Fibroblast of skin of scalp (primary cell): ENCODE results near the gene UBE2D1.

Experiments
- DNase-seq: peaks from one replicate; pipeline ENCODE4 v3.0.0-alpha.2; 2013

UBE2D1 gene

DNA sequence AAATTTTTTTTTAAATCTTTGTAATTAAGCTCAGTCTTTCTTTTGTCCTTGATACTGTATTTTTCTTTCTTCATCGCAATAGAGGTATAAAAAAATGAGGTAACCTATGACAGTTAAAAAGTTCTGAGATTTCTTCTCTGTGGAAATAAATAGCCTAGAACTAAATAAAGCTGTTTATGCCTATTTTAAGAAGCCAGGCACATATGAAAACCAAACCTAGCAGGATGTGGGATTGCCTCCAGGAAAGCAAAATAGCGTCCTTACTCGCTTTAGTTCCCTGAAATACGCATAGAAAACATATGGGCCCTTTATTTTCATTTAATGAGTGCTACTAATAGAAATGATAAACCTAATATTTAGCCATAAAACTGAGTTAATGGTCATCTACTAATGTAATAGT is 6.6 kb downstream of the UBE2D1 start:
- no peak for DNase-seq

DNA sequence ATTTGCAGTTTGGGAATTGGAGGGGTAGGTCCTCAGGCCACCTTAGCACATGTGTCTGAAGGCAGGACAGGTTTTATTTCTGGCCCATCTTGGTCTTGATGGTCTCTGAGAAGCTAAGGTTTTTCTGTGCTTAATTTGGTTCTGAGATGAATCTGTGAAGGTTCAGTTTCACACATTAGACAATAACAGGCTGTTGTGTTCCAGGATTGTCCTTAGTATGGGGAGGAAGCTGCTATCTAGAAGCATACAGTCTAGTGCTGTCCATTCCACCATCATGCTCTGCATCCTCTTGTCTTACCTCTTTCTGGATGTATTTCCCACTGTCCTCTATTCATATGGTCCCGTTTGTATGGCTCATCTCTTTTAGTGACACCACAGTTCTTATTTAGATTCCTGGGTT is 7.1 kb downstream of the UBE2D1 start:
- no peak for DNase-seq

DNA sequence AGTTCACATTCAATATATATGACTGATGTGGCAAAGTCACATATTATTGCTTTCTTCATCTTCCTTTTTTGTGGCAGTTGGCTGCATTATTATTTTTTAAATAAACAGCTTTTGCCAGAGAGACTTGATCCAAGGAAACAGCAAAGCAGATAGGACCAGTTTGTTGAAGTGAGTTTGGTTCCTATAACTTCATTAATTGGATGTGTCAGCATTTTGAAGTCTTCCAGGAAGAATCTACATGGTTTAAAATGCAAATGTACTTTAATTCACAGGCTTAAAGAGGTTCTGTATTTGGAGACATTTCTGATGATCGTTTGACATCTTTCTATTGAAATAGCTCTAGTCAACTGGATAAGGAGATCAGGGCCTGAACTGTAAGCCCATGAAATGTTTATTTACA is 13.2 kb downstream of the UBE2D1 start:
- DNase-seq = no peak

DNA sequence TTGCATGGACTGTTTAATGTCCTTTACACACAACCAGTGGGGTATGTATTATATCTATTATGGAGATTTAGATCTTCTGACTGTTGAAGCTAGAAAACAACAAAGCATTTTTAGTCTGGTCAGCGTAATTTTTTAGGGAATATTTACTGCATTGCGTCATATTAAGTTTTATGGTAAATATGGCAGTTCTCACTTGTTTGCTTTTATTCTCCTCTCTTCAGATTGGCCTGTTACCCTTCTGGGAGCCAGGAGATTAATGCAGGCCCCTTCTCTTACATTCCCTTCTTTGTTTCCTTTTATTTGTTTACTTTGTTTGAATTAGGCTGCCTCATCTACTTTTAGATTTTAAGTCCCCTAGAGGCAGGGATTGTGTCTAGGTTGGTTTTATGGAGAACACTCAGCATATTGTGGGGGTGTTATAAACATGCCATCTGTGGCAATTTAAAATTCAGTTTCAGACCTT is 13.8 kb downstream of the UBE2D1 start:
- no peak for DNase-seq

DNA sequence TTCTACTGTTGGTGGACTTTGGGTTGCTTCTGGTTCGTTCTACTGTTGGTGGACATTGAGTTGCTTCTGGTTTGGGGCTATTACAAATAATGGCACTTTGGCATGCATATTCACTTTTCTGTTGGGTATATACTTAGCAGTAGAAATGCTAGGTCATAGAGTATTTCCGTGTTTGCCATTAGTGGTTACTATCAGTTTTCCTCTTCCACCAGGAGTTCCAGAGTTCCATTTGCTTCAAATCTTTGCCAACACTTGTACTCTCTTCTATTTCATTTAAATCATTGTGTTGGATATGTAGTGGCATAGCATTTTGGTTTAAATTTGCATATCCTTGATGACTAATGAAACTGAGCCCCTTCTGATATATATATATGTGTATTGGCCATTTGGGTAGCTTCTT is 15.2 kb downstream of the UBE2D1 start:
- no peak for DNase-seq

DNA sequence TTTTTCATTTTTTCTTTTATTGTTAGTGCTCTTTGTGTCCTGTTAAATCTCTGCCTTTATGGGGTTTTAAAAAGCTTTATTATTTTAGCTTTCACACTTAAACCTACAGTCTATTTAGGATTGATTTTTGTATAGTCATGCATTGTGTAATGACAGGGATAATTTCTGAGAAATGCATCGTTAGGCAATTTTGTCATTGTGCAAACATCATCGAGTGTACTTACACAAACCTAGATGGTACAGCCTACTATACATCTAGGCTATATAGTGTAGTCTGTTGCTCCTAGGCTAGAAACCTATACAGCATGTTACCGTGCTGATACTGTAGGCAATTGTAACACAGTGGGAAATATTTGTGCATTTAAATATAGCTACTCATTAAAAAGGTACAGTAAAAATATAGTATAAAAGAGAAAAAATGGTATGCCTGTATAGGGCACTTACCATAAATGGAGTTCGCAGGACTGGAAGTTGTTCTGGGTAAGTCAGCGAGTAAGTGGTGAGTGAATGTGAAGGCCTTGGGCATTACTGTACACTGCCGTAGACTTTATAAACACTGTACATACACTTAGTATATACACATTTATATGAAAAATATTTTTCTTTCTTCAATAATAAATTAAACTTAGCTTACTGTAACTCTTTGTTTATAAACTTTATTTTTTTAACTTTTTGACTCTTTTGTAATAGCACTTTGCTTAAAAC is 16.0 kb downstream of the UBE2D1 start:
- peak; percentile 15 for DNase-seq

DNA sequence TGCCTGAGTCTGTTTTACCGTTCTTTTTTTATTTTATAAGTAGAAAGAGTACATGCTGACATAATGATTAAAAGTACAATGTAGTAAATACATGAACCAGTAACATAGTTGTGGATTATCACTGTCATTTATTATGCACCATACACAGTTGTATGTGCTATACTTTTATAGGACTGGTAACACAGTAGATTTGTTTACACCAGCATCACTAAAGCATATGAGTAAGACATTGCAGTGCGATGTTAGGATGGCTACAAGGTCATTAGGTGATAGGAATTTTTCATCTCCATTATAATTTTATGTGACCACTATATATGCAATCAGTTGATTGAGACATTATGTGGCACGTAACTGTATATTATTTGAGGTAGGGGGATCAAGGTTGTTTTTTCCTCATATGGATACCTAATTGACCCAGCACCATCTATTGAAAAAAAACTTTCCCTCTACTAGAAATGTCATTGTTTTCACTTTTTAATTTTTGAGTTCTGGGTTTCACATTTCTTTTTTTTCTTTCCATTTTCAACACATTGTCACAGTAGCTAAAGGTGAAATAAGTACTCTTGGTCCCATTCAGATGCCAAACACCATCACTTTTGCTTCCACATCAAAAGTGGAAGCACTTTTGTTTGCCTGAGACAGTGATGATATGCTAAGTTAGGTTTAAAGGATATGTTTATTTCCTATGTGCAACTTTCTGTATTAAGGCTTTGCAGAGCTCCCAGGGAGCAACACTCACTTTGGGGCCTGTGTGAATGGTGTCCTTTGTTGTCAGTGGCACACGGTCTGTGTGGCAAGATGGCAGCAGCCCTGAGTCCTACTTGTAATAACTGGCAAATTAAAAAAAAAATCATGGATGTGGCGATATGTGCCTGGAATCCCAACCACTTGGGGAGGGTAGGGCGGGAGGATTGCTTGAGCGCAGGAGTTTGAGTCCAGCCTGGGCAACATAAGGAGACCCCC is 17.1 kb downstream of the UBE2D1 start:
- DNase-seq = no peak

DNA sequence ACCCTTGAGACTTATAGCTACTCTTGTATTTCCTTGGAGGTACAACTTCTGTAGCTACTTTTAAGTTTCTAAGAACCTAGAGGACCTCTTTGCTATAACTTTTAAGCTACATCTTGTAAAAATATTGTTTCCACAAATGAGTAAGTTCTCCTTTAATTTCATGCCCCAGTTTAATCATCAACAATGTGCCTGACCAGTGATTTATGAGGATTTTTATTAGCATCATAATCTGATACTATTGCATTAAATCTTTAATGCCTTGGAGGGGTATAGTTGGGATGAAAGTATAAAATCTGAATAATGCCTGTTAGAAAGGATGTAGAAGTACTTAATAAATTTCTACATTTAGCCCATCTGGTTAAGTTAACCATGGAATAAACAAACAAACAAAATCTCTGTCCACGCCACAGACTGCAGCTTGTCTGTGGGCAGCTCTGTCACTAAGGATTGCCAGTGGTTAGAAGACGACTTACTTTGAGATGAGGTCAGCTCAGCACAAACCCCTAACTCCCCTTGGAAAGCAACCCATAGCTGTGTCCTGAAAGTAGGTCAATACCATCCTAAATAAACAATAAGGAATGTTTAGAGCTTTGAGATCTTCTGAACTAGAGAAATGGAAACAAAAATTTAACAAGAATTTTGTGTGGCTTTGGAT is 18.3 kb downstream of the UBE2D1 start:
- peak; percentile 29 for DNase-seq

DNA sequence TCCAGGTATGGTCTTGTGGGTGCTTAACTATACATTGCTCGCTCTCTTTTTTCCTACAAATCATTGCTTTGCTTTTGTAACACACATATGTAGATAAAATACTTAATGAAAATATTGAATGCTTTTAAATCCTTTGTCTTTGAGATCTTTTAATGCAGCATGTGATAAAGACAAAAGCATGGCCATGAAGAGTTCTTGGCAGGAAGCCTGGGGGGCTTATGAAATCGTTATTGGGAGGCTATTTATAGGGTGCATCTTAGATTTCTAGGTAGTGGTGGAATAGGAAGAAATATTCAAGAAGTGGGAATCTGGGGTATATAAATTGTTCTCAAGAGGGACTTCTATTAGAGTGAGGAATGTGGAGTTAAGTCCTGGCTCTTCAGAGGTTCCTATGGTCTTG is 21.9 kb downstream of the UBE2D1 start:
- no peak for DNase-seq

DNA sequence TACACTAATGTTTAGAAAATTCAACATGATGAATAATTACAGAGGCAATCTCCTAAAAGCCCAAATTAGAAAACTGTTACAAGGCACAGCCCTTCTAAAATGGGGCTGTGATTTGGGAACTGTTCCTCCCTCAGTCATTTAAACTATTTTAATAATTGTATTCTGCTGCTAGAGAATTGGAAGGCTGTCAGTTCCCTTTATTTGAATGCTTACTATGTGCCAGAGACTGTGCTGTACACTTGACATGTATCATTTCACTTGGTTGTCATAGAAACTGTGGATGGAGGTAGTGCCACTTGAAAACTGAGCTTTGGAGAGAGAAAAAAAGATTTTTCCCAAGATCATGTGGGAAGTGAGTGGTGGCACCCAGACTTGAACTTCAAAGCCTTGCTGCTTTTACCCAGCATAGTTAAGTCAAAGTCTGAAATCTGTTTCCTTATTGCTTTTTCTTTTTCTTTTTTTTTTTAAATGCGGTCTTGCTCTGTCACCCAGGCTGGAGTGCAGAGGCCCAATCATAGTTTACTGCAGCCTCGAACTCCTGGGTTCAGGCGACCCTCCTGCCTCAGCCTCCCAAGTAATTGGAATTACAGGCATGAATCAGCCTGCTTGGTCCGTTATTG is 23.6 kb downstream of the UBE2D1 start:
- DNase-seq = no peak

DNA sequence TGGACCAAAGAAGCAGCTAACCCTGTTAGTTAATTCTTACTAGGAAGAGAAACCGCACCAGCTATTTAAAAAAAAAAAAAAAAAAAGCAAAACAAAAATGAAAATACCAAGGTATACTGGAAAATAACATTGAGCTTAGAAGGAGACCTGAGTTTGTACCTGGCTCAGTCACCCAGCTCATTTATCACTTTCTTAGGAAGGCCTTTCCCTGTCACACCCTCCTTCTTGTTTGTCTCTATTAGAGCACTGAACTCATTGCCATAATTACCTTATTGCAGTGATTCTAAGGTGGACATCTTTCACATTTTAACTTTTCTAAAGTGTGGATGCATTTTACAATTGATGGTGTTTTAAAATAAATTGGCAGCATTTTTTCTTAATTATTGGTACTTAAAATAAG is 24.1 kb downstream of the UBE2D1 start:
- no peak for DNase-seq

DNA sequence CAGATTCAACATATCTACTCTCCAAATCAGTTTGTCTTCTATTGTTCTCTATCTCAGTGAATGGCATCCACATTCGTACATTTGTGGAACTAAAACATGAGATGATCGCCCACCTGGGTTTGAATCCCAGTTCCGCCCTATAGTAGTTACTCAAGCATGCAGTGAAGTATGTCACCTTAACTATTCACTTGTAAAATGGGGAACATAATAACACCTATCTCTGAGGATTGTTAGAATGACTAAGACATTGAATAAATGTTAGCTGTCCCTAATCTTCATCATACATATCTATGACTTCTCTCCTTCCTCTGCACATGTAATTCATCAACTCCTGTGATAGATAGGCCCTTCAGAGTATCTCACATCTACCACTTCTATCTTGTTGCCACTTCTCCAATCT is 24.7 kb downstream of the UBE2D1 start:
- no peak for DNase-seq

DNA sequence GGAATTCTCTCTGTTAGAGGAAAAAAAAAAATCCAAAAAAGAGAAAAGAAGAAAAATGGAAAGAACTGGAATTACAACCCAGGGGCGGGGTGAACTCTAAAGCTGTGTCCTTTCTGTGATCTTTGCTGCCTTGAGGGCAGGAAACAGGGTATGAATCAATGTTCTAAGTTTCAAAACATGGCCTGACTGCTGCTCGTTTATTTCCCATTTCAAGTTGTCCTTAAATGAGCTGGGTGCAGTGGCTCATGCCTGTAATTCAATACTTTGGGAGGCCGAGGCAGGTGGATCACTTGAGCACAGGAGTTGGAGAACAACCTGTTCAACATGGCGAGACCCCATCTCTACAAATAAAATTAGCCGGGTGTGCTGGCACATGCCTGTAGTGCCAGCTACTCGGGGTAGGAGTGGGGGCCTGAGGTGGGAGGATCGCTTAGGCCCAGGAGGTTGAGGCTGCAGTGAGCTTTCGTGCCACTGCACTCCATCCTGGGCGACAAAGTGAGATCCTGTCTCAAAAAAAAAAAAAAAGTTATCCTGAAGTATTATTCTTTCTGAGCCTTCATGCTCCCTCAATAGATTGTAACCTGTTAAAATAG is 25.7 kb downstream of the UBE2D1 start:
- no peak for DNase-seq

DNA sequence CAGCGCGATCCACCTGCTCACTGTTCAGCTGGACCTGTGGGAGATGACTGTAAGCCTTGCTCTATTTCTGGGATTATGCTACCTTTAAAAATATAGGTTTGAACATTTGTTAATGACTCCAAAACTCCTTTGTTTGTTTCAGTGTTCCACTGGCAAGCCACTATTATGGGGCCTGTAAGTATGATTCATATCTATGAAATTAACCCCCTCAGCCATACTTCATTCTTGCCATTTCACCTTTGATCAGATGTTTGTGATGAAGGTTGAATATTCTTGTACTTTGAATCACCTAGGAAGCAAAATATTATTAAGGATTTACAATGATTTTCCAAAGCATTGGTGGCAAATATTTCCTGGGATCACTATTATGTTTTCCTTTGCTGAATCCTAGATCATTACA is 26.5 kb downstream of the UBE2D1 start:
- DNase-seq = no peak

DNA sequence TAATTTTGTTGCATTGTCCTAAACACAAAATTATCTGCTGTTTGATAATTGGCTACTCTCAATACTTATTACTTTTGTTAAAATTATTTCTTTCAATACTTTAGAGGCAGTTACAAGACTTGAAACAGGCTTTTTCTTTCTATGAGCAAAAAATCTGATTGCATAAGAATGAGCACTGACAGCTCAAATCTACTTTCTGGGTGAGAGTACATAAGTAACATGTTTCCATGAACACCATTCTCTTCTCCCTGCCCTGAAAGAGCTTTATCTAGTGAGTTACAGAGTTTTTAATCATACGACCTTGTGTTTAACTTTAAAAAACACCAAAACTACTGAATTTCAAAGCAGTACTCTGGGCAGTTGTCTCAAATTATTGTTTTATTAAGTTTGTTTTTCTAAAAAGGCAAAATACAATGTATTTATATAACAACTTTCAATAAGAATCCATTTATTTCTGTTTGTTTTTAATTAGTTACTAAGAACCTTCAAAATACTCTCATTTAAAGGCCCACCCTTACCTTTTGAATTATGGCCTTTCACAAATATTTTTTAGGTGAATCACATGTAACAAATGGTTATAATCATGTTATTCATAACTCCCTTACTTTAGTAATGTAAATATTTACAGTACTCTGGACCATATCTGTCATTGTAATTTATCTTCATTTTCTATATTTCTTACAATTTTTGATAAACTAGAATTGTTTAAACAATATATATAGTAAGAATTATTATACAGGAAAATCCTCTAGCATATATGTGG is 27.4 kb downstream of the UBE2D1 start:
- DNase-seq = no peak

DNA sequence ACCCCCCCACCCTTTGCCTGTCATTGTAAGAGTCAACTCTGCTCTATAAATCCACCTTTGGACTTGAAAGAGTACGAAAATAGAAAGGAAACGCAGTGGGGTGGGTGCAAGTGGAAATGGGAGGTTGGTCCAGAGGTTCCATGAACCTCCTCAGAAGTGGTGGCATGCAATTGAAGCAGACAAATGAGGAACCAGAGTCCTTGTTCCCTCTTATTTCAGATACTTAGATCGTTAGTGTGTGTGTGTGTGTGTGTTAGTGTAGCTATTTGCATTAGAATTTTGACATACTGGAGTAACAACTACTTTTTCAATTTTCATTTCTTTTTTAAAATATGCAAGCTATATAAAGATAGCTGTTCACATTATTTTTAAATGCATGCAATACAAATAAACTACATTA is 32.3 kb downstream of the UBE2D1 start:
- no peak for DNase-seq

DNA sequence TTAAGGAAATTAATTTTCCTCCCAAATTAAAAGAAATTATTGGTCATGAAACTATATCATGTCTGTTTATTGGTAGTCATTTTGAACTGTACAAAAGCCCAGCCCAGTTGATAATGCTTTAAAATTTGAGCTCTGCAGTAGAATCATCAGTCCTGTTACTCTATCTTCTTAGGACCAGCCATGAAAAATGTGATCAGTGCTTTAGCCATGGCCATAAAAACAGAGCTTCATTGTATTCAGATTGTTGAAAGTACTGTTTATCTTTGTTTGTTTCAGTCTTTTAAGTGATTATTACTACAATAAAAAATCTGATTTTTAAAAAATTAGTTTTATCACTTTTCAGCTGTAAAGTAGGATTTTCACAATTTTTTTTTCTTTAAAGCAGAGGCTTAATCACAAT is 36.7 kb downstream of the UBE2D1 start:
- DNase-seq = no peak

DNA sequence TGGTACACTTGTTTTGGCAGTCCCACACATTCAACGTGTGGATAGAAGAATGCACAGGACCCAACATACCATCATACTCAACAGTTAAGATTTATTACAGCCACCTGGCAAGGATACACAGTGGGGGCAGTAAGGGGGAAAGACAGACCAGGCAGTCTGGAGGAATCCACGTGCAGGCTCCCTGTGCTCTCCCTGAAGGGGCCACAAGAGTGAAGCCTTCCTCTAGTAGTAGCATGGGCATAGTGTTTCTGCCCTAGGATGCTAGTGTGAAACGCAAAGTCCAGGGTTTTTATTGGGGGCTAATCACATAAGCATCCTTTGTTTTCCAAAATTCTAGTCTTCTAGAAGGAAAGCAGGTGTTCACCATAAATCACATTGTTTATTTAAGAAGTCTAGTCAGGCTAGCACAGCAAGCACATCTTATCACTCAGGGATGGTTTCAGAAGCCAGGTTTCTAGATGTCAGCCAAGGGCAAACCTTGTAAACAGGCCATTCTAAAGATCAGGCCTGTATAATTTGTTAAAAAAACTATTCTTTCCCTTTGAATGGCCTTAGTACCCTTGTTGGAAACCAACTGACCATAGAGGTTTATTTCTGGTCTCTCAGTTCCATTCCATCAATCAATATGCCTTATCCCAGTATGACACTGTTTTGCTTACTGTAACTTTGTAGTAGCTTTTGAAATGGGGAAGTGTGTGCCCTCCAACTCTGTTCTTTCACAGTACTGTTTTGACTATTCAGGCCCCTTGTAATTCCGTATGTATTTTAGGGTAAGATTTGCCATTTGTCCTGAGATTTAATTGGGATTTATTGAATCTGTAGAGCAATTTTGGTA is 38.0 kb downstream of the UBE2D1 start:
- no peak for DNase-seq

DNA sequence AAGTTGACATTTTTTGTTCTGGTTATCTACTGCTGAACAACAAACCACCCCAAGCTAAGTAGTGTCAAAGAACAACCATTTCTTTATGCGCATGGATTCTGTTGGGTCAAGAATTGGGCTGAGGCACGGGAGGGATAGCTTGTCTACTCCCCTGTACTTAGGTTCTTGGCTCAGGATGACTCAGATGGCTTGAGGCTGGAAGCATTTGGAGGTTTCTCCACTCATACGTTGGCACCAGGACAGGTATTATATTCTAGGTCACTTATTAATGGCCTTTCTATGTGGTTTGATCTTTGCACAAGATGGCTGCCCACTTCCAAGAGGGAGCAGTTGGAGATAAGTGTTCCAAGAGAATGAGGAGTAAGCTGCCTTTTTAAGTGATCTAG is 38.6 kb downstream of the UBE2D1 start:
- no peak for DNase-seq

DNA sequence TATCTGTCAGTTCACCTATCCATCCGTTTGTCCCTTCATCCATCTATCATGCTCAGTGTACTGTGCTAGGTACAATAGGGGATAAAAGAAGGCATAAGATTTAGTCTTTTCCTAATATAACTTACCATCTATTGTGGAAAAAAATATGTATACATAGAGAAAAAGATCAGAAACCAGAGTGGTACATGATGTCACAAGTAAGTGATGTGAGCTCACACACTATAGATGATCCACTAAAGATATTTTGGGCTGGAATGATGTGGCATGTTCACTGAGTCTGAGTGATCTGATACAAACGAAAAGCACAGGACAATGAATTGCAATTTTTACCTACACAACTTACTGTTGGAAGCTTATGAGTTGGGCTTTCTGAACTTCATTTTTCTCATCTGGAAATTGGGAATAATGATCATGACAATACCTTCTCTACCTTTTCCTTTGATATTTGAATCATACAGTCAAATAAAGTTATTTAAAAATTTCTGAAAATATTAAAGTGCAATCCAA is 47.7 kb downstream of the UBE2D1 start:
- DNase-seq = no peak

DNA sequence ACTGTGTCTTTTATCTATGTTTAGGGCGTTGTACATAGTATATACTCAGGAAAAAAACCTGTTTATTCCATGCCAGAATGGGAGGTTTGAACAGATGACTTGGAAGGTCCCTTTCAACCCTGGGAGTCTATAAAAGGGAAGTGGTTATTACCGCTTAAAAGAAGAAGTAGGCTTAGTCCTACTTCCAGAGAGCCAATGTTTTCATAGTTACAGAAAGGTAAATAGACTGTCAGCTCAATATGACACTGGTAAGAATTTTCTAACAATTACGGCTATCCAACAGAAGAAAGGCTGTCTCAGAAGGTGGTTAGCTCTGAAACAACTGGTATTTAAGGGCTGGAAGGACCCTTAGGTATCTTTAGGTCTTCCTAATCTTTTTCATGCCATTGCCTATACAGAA is 49.3 kb downstream of the UBE2D1 start:
- no peak for DNase-seq
